Activated CD8-positive, alpha-beta T cell treated with anti-CD3 and anti-CD28 coated beads for 36 hours (primary cell): ENCODE data around the gene CYP2W1. TPM values are rescaled to one million over a fixed set of nuclear protein-coding genes. Genes with fewer than 3 reads are reported as not detected.
A peak's percentile ranks its signal among the peaks of the same experiment; 100 is the strongest.

ENCODE experiments used
- ATAC-seq: fragments of 200-7000 bp; cut with Tn5 transposase; one replicate; pipeline ENCODE4 v1.10.0; 2021; ENCODE audit warnings: mild to moderate bottlenecking, moderate library complexity
- CTCF ChIA-PET: fragments of 350-600 bp; sonication (Branson Sonifier 250); formaldehyde crosslinking; loops from one replicate; lab custom pipeline; 2021; ENCODE audit warnings: antibody characterized with exemption; lab: Charles Lee
- POLR2A ChIA-PET: fragments of 350-600 bp; sonication (Branson Sonifier 250); formaldehyde crosslinking; loops from one replicate; lab custom pipeline; 2021; ENCODE audit warnings: antibody characterized with exemption; lab: Charles Lee
- DNase-seq: peaks from one replicate; pipeline ENCODE4 v3.0.0-alpha.2; 2020
- H3K27ac Mint-ChIP-seq: one replicate; pipeline ENCODE4 v1.8.0; 2021; ENCODE audit warnings: mild to moderate bottlenecking, mixed read lengths
- H3K27me3 Mint-ChIP-seq: one replicate; pipeline ENCODE4 v1.8.0; 2021; ENCODE audit warnings: mixed read lengths
- H3K36me3 Mint-ChIP-seq: one replicate; pipeline ENCODE4 v1.8.0; 2021; ENCODE audit warnings: low read depth, mixed read lengths
- H3K4me1 Mint-ChIP-seq: one replicate; pipeline ENCODE4 v1.8.0; 2021; ENCODE audit warnings: low read depth, mixed read lengths
- H3K4me3 Mint-ChIP-seq: one replicate; pipeline ENCODE4 v1.8.0; 2021; ENCODE audit warnings: mild to moderate bottlenecking, moderate library complexity, mixed read lengths
- H3K9me3 Mint-ChIP-seq: one replicate; pipeline ENCODE4 v1.8.0; 2021; ENCODE audit warnings: mixed read lengths
- intact Hi-C: fragments of 100-400 bp; cut with micrococcal nuclease; formaldehyde crosslinking; loops from one replicate; pipeline ENCODE4 v1.10.0; 2022
- total RNA-seq, 2 experiments: library from RNA; stranded (reverse); gene quantifications; one replicate each; pipeline ENCODE4 v1.2.3, GENCODE V29; 2021
- TF ChIP-seq, protein P1 (sequence below): fragments of 200-600 bp; IDR thresholded peaks from one replicate; pipeline ENCODE4 v1.8.0; 2022; ENCODE audit warnings: antibody characterized with exemption, mild to moderate bottlenecking

CYP2W1 gene
- total RNA-seq, 2 experiments from 2014 or later = not detected

- Mint-ChIP-seq H3K27me3 (peaks cover 4% of the 10 kb centered on the region), H3K9me3 (no peaks in the 10 kb centered on the region), H3K27ac (no peak overlapping the region), H3K4me3 (no peak overlapping the region), H3K36me3 (no peaks in the 10 kb centered on the region), H3K4me1 (peaks cover 3% of the 10 kb centered on the region)
- ChIA-PET POLR2A (interaction anchor here (0.6 to 2.9 kb wide), 2 partner anchors 9 to 101 kb away, joined by 3 to 10 read pairs; partner anchors contain the start of gene COX19), CTCF (interaction anchor here (0.7 to 1.4 kb wide), 3 partner anchors 9 to 191 kb away, joined by 3 read pairs; no protein-coding TSS in a partner anchor)
- intact Hi-C loops = no loop called here
- DNase-seq = no peak
- TF ChIP-seq, protein P1, sequence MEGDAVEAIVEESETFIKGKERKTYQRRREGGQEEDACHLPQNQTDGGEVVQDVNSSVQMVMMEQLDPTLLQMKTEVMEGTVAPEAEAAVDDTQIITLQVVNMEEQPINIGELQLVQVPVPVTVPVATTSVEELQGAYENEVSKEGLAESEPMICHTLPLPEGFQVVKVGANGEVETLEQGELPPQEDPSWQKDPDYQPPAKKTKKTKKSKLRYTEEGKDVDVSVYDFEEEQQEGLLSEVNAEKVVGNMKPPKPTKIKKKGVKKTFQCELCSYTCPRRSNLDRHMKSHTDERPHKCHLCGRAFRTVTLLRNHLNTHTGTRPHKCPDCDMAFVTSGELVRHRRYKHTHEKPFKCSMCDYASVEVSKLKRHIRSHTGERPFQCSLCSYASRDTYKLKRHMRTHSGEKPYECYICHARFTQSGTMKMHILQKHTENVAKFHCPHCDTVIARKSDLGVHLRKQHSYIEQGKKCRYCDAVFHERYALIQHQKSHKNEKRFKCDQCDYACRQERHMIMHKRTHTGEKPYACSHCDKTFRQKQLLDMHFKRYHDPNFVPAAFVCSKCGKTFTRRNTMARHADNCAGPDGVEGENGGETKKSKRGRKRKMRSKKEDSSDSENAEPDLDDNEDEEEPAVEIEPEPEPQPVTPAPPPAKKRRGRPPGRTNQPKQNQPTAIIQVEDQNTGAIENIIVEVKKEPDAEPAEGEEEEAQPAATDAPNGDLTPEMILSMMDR = no peak
- no peak for ATAC-seq
Observed at GRCh38 chr7:984361-985126, 1.6 kb downstream of the CYP2W1 start.

- H3K27ac Mint-ChIP-seq = no peak overlapping the region
- H3K4me3 Mint-ChIP-seq = no peak overlapping the region
- intact Hi-C loops = no loop called here
- peaks cover 4% of the 10 kb centered on the region for H3K27me3 Mint-ChIP-seq
- no peak for DNase-seq
- no peaks in the 10 kb centered on the region for H3K36me3 Mint-ChIP-seq
- ChIA-PET CTCF (interaction anchor here (0.7 to 1.4 kb wide), 3 partner anchors 8 to 191 kb away, joined by 3 read pairs; no protein-coding TSS in a partner anchor), POLR2A (interaction anchor here (0.6 to 2.9 kb wide), 2 partner anchors 10 to 101 kb away, joined by 3 to 10 read pairs; partner anchors contain the start of gene COX19)
- peaks cover 3% of the 10 kb centered on the region for H3K4me1 Mint-ChIP-seq
- TF ChIP-seq, protein P1 = no peak
- no peaks in the 10 kb centered on the region for H3K9me3 Mint-ChIP-seq
- ATAC-seq = no peak
Observed at GRCh38 chr7:985127-985416, 2.1 kb downstream of the CYP2W1 start.

GRCh38 chr7:985915-986741 lies 3.1 kb downstream of the CYP2W1 start:
- Mint-ChIP-seq H3K27me3 (peaks cover 4% of the 10 kb centered on the region), H3K27ac (no peak overlapping the region), H3K9me3 (no peaks in the 10 kb centered on the region), H3K4me1 (peaks cover 3% of the 10 kb centered on the region), H3K36me3 (no peaks in the 10 kb centered on the region), H3K4me3 (no peak overlapping the region)
- POLR2A ChIA-PET = interaction anchor here (2.9 kb wide), 1 partner anchor 11 kb away, joined by 10 read pairs; the partner anchor contains the start of gene COX19
- intact Hi-C loops = no loop called here
- CTCF ChIA-PET = interaction anchor here (1.4 kb wide), 2 partner anchors 7 to 10 kb away, joined by 3 read pairs; no protein-coding TSS in a partner anchor
- ATAC-seq (peak; percentile 15), DNase-seq (no peak)
- TF ChIP-seq, protein P1 = no peak

DNA sequence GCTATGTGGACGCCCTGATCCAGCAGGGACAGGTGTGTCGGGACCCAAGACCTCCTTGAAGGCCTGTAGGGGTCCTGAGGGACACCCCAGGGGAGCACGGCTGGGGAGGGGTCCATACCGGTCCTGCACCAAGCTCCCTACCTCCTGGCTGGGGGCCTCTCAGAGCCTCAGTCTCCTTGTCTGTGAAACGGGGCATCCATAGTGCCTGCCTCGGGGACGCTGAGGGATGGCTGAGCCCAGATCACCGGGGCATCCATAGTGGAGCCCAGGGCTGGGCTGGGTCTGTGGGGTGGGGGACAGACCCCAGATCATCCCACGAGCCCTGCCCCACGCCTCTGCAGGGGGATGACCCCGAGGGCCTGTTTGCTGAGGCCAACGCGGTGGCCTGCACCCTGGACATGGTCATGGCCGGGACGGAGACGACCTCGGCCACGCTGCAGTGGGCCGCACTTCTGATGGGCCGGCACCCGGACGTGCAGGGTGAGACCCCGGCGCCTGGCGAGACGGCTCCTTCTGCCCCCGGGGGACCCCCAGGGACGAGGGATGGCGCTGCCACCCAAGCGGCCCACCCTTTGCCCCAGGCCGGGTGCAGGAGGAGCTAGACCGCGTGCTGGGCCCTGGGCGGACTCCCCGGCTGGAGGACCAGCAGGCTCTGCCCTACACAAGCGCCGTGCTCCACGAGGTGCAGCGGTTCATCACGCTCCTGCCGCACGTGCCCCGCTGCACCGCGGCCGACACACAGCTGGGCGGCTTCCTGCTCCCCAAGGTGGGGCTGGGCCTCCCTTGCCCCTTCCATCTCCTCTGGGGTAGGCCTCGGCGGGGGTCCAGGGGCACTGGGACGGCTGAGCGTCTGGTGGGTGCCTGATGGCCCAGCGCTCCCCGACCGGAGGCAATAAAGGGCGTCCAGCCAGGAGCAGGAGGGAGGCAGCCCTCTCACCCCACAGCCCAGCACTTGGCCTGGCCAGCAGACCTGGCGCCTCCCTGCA lies 4.1 kb downstream of the CYP2W1 start:
- CTCF ChIA-PET = no interaction called here
- intact Hi-C loops = no loop called here
- H3K27ac Mint-ChIP-seq = no peak overlapping the region
- H3K27me3 Mint-ChIP-seq = peaks cover 4% of the 10 kb centered on the region
- H3K36me3 Mint-ChIP-seq = no peaks in the 10 kb centered on the region
- peaks cover 3% of the 10 kb centered on the region for H3K4me1 Mint-ChIP-seq
- no peak overlapping the region for H3K4me3 Mint-ChIP-seq
- no peak for ATAC-seq
- TF ChIP-seq, protein P1 = no peak
- POLR2A ChIA-PET = interaction anchor here (2.9 kb wide), 1 partner anchor 12 kb away, joined by 10 read pairs; the partner anchor contains the start of gene COX19
- H3K9me3 Mint-ChIP-seq = no peaks in the 10 kb centered on the region
- no peak for DNase-seq
